ENCODE data around the gene CHPF2.

CHPF2 gene

GRCh38 chr7:151269511-151269910 lies 37.2 kb downstream of the CHPF2 start:
- no peak overlapping the region for H3K4me3 ChIP-seq (ENCODE audit: low read length)
- no peak for TF ChIP-seq CTCF (conservative IDR thresholded peaks at IDR 0.05; ENCODE audit: low read depth, low read length)
- no peak for DNase-seq (ENCODE audit: low read depth)

GRCh38 chr7:151271699-151272355 lies 39.5 kb downstream of the CHPF2 start:
- no peak for DNase-seq (ENCODE audit: low read depth)
- TF ChIP-seq CTCF (conservative IDR thresholded peaks at IDR 0.05; ENCODE audit: low read depth, low read length) = peak; percentile 11
- no peak overlapping the region for H3K4me3 ChIP-seq (ENCODE audit: low read length)

GRCh38 chr7:151272405-151272804 lies 40.1 kb downstream of the CHPF2 start:
- no peak for DNase-seq (ENCODE audit: low read depth)
- no peak overlapping the region for H3K4me3 ChIP-seq (ENCODE audit: low read length)
- TF ChIP-seq CTCF (conservative IDR thresholded peaks at IDR 0.05; ENCODE audit: low read depth, low read length) = no peak

GRCh38 chr7:151272877-151273276 lies 40.6 kb downstream of the CHPF2 start:
- H3K4me3 ChIP-seq (ENCODE audit: low read length) = no peak overlapping the region
- no peak for TF ChIP-seq CTCF (conservative IDR thresholded peaks at IDR 0.05; ENCODE audit: low read depth, low read length)
- no peak for DNase-seq (ENCODE audit: low read depth)

- H3K4me3 ChIP-seq (ENCODE audit: low read length) = no peak overlapping the region
- TF ChIP-seq CTCF (conservative IDR thresholded peaks at IDR 0.05; ENCODE audit: low read depth, low read length) = no peak
- DNase-seq (ENCODE audit: low read depth) = no peak
Observed at GRCh38 chr7:151273651-151274390, 41.5 kb downstream of the CHPF2 start.

GRCh38 chr7:151274396-151274795 lies 42.1 kb downstream of the CHPF2 start:
- no peak overlapping the region for H3K4me3 ChIP-seq (ENCODE audit: low read length)
- no peak for DNase-seq (ENCODE audit: low read depth)
- no peak for TF ChIP-seq CTCF (conservative IDR thresholded peaks at IDR 0.05; ENCODE audit: low read depth, low read length)

All from retinal pigment epithelial cell (primary cell).